Spleen (tissue), 7 donors: Measurements from ENCODE around the gene ERVFRD-1.

Experiments used
- CTCF ChIP-seq, 11 experiments: fragments of 200-600 bp in 7 of 11; fragments of 450-650 bp in 4 of 11; sonication (generic) in 4 of 11; IDR thresholded peaks in 8 of 11; conservative IDR thresholded peaks in 3 of 11; 1 replicate in 7 of 11; 2 replicates in 4 of 11; pipeline versions ENCODE4 v1.4.0 to v1.8.0; 2016 to 2021; ENCODE audit warnings: antibody characterized with exemption in 11 of 11, inconsistent platforms in 4 of 11, mild to moderate bottlenecking in 1 of 11
- POLR2A ChIP-seq, 3 donors: fragments of 450-650 bp; IDR thresholded peaks; one replicate each; pipeline ENCODE4 v1.5.1; 2017; ENCODE audit warnings: antibody characterized with exemption in 3 of 3, mild to moderate bottlenecking in 1 of 3
- donor health status: DM: no; HTN: no; CAD: no; lungs with moderate emphysema.
- donor health status: DM: no; HTN: no; CAD: no.
- donor health status: DM: no; HTN: no; CAD: no.

GRCh38 chr6:11123978-11124377 lies 12.5 kb upstream of the ERVFRD-1 start:
- TF ChIP-seq CTCF (IDR thresholded peaks at IDR 0.05 in 8 of 11, conservative IDR thresholded peaks at IDR 0.05 in 3 of 11) (no peak), POLR2A (IDR thresholded peaks at IDR 0.05) (no peak)
